K562 (cell line): ENCODE measurements around the gene CCL19.

Experiments used
- CBX8 ChIP-seq: fragments of 200-600 bp; sonication (generic); IDR thresholded peaks from 2 replicates; pipeline ENCODE4 v1.6.1; 2012; ENCODE audit warnings: borderline replicate concordance, mixed run types, low read depth, mild to moderate bottlenecking, moderate library complexity, mixed read lengths, low read length, control low read depth, inconsistent platforms; ENCODE audit not compliant: poor library complexity, severe bottlenecking; ENCODE audit errors: extremely low read depth
- CTCF ChIP-seq, 3 experiments: IDR thresholded peaks in 2 of 3; conservative IDR thresholded peaks in 1 of 3; 2 replicates each; pipeline ENCODE4 v1.5.1; 2011 to 2012; ENCODE audit warnings: low read length in 3 of 3, mild to moderate bottlenecking in 3 of 3, control low read depth in 2 of 3, improper control_type of control experiment in 1 of 3, inconsistent platforms in 1 of 3, low read depth in 1 of 3, mixed read lengths in 1 of 3, moderate library complexity in 1 of 3; ENCODE audit not compliant: insufficient read depth in 2 of 3
- ELF4 ChIP-seq: fragments of 450-650 bp; formaldehyde crosslinking; IDR thresholded peaks from 2 replicates; pipeline ENCODE4 v1.4.0; 2022; ENCODE audit warnings: missing genetic modification characterization
- EZH2 ChIP-seq: IDR thresholded peaks from 2 replicates; pipeline ENCODE4 v1.6.1; 2012; ENCODE audit warnings: low read depth, mild to moderate bottlenecking, inconsistent platforms, low read length, borderline replicate concordance
- SOX6 ChIP-seq: fragments of 450-650 bp; IDR thresholded peaks from 2 replicates; pipeline ENCODE4 v1.6.1; 2014; ENCODE audit warnings: mild to moderate bottlenecking
- SREBF2 ChIP-seq: sonication (generic); formaldehyde crosslinking; IDR thresholded peaks from 2 replicates; pipeline ENCODE4 v1.4.0; 2020; ENCODE audit warnings: mild to moderate bottlenecking, missing genetic modification reagents
- TGIF2 ChIP-seq: sonication (generic); formaldehyde crosslinking; IDR thresholded peaks from 2 replicates; pipeline ENCODE4 v1.8.1; 2022; ENCODE audit warnings: mild to moderate bottlenecking, missing genetic modification reagents, moderate library complexity

GRCh38 chr9:34732886-34733285, 41.8 kb upstream of the CCL19 start:
- TF ChIP-seq CBX8 (no peak), SOX6 (no peak), ELF4 (no peak), SREBF2 (CRISPR knock-in tag) (no peak), EZH2 (no peak), CTCF (IDR thresholded peaks at IDR 0.05 in 2 of 3, conservative IDR thresholded peaks at IDR 0.05 in 1 of 3; ENCODE audit: insufficient read depth in 2 of 3, low read depth in 1 of 3, low read length in 3 of 3) (no peak), TGIF2 (no peak)
